HG03521 (cell line): ENCODE results near the gene TRNAU1AP.
"Not testable (repeated sequence)": the region's sequence is repeated elsewhere in the genome, so short reads cannot be mapped to it uniquely, and the experiment has no call there.

Experiments
- ATAC-seq: cut with Tn5 transposase; IDR thresholded peaks from one replicate; pipeline ENCODE4 v1.9.1; 2021; ENCODE audit warnings: mild to moderate bottlenecking, moderate library complexity; ENCODE audit not compliant: unreplicated experiment

The TRNAU1AP gene

GRCh38 chr1:28552758-28553663, at the start of gene TRNAU1AP:
TRNAU1AP (plus strand) TSS chr1:28553085; CDS start chr1:28553111, 26 bp downstream.
- peak; percentile 89 for ATAC-seq

- ATAC-seq, result no peak
These were observed 49.8 kb upstream of the TRNAU1AP start for GRCh38 chr1:28503117-28503516.

GRCh38 chr1:28505406-28506187, 47.3 kb upstream of the TRNAU1AP start, which contains the start of gene RCC1:
RCC1 (plus strand) TSS chr1:28506043; CDS start chr1:28529867, 23,824 bp downstream.
- peak; percentile 72 for ATAC-seq

GRCh38 chr1:28506907-28507246, 46.0 kb upstream of the TRNAU1AP start:
- ATAC-seq, result no peak

GRCh38 chr1:28507247-28507645, 45.6 kb upstream of the TRNAU1AP start:
- ATAC-seq, result no peak

- ATAC-seq, result no peak
These were observed 45.0 kb upstream of the TRNAU1AP start for GRCh38 chr1:28507646-28508434.

GRCh38 chr1:28508435-28508754, 44.5 kb upstream of the TRNAU1AP start:
- ATAC-seq, result no peak

- no peak for ATAC-seq
These were observed 43.1 kb upstream of the TRNAU1AP start for GRCh38 chr1:28509705-28510272.

- no peak for ATAC-seq
These were observed 42.5 kb upstream of the TRNAU1AP start for GRCh38 chr1:28510273-28510969.

GRCh38 chr1:28510970-28511440, 41.9 kb upstream of the TRNAU1AP start:
- no peak for ATAC-seq

GRCh38 chr1:28512058-28512611, 40.8 kb upstream of the TRNAU1AP start:
- no peak for ATAC-seq

GRCh38 chr1:28514445-28514933, 38.4 kb upstream of the TRNAU1AP start:
- ATAC-seq, result not testable (repeated sequence)

- ATAC-seq, result no peak
These were observed 36.3 kb upstream of the TRNAU1AP start for GRCh38 chr1:28516518-28516956.

- no peak for ATAC-seq
These were observed 35.3 kb upstream of the TRNAU1AP start for GRCh38 chr1:28517649-28517999.

- peak; percentile 72 for ATAC-seq
These were observed 34.7 kb upstream of the TRNAU1AP start for GRCh38 chr1:28518000-28518744.

- peak; percentile 14 for ATAC-seq
These were observed 34.0 kb upstream of the TRNAU1AP start for GRCh38 chr1:28518745-28519341.

- ATAC-seq, result no peak
These were observed 32.7 kb upstream of the TRNAU1AP start for GRCh38 chr1:28519946-28520725.

- not testable (repeated sequence) for ATAC-seq
These were observed 32.1 kb upstream of the TRNAU1AP start for GRCh38 chr1:28520796-28521195.
